Neuronal stem cell (in vitro differentiated cells): ENCODE data around the gene ARHGAP28.

Experiments used
- DNase-seq: peaks from one replicate; pipeline ENCODE4 v3.0.0-alpha.2; 2013; ENCODE audit warnings: low spot score
- H2AFZ ChIP-seq: one replicate; pipeline ENCODE4 v1.6.1; 2013; ENCODE audit warnings: mild to moderate bottlenecking, low read length, inconsistent platforms
- H2AK5ac ChIP-seq: 2 replicates; pipeline ENCODE4 v1.6.1; 2013; ENCODE audit warnings: low read depth, mild to moderate bottlenecking, inconsistent platforms, low read length, moderate library complexity, mixed read lengths
- H2BK120ac ChIP-seq: 2 replicates; pipeline ENCODE4 v1.6.1; 2013; ENCODE audit warnings: low read depth, mild to moderate bottlenecking, inconsistent platforms, low read length, moderate library complexity, mixed read lengths
- H2BK12ac ChIP-seq: one replicate; pipeline ENCODE4 v1.6.1; 2013; ENCODE audit warnings: low read length, inconsistent platforms
- H2BK15ac ChIP-seq: 2 replicates; pipeline ENCODE4 v1.6.1; 2013; ENCODE audit warnings: mild to moderate bottlenecking, low read length, inconsistent platforms, mixed read lengths
- H2BK5ac ChIP-seq: one replicate; pipeline ENCODE4 v1.6.1; 2013; ENCODE audit warnings: inconsistent platforms, mild to moderate bottlenecking, low read length, moderate library complexity
- H3K14ac ChIP-seq: one replicate; pipeline ENCODE4 v1.6.1; 2013; ENCODE audit warnings: low read length, inconsistent platforms
- H3K18ac ChIP-seq: 2 replicates; pipeline ENCODE4 v1.6.1; 2013; ENCODE audit warnings: low read length, inconsistent platforms
- H3K23ac ChIP-seq: 2 replicates; pipeline ENCODE4 v1.6.1; 2013; ENCODE audit warnings: low read depth, mild to moderate bottlenecking, mixed read lengths, low read length, inconsistent platforms; ENCODE audit not compliant: poor library complexity
- H3K27ac ChIP-seq: replicated peaks from 3 replicates; pipeline ENCODE4 v1.5.1; 2013; ENCODE audit warnings: low read length, inconsistent platforms
- H3K27me3 ChIP-seq, 3 experiments: 2 replicates each; pipeline ENCODE4 v1.6.1; 2013; ENCODE audit warnings: low read length in 3 of 3, mild to moderate bottlenecking in 2 of 3, inconsistent platforms in 1 of 3, low read depth in 1 of 3, mixed read lengths in 1 of 3, moderate library complexity in 1 of 3; ENCODE audit not compliant: control insufficient read depth in 3 of 3, insufficient read depth in 3 of 3
- H3K36me3 ChIP-seq, 2 donors: replicated peaks in 1 of 2; 2 replicates each; pipeline ENCODE4 v1.6.1; 2013; ENCODE audit warnings: low read length in 2 of 2; ENCODE audit not compliant: control insufficient read depth in 2 of 2, insufficient read depth in 2 of 2
- H3K4ac ChIP-seq: 2 replicates; pipeline ENCODE4 v1.6.1; 2013; ENCODE audit warnings: inconsistent platforms, mild to moderate bottlenecking, low read length, moderate library complexity
- H3K4me1 ChIP-seq, 2 donors: 1 replicate in 1 of 2; 2 replicates in 1 of 2; pipeline ENCODE4 v1.6.1; 2013; ENCODE audit warnings: low read length in 2 of 2, low read depth in 1 of 2; ENCODE audit not compliant: control insufficient read depth in 2 of 2, insufficient read depth in 1 of 2
- H3K4me2 ChIP-seq: one replicate; pipeline ENCODE4 v1.6.1; 2013; ENCODE audit warnings: mild to moderate bottlenecking, low read length, inconsistent platforms; ENCODE audit not compliant: insufficient read depth, poor library complexity, severe bottlenecking
- H3K4me3 ChIP-seq, 2 donors: 2 replicates each; pipeline ENCODE4 v1.5.1; 2013; ENCODE audit warnings: low read length in 2 of 2, mild to moderate bottlenecking in 2 of 2, inconsistent platforms in 1 of 2, moderate library complexity in 1 of 2
- H3K79me1 ChIP-seq: one replicate; pipeline ENCODE4 v1.6.1; 2013; ENCODE audit warnings: low read depth, mild to moderate bottlenecking, inconsistent platforms, low read length, moderate library complexity
- H3K9ac ChIP-seq: one replicate; pipeline ENCODE4 v1.6.1; 2013; ENCODE audit warnings: mild to moderate bottlenecking, low read depth, low read length, inconsistent platforms; ENCODE audit not compliant: poor library complexity
- H3K9me3 ChIP-seq, 2 donors: replicated peaks in 1 of 2; 2 replicates each; pipeline versions ENCODE3 to v1.6.1; 2013; ENCODE audit warnings: low read length in 2 of 2, mild to moderate bottlenecking in 2 of 2, inconsistent platforms in 1 of 2, low read depth in 1 of 2, mixed read lengths in 1 of 2, moderate library complexity in 1 of 2; ENCODE audit not compliant: control insufficient read depth in 2 of 2, insufficient read depth in 1 of 2
- H4K8ac ChIP-seq: one replicate; pipeline ENCODE4 v1.6.1; 2013; ENCODE audit warnings: low read depth, mild to moderate bottlenecking, inconsistent platforms, low read length, moderate library complexity
- H4K91ac ChIP-seq: one replicate; pipeline ENCODE4 v1.6.1; 2013; ENCODE audit warnings: low read length, low read depth, mild to moderate bottlenecking, inconsistent platforms; ENCODE audit not compliant: poor library complexity
- WGBS, 2 donors: extraction: QIAGEN DNeasy Blood & Tissue Kit; methylation state at CpG; one replicate each; pipeline ENCODE4 v1.1.7; 2013; ENCODE audit warnings: missing lambda C conversion rate in 2 of 2, mixed read lengths in 1 of 2; ENCODE audit not compliant: insufficient read length in 2 of 2, insufficient replicate concordance in 1 of 2; ENCODE audit errors: extremely low coverage in 2 of 2; 5-methylcytosine and 5-hydroxymethylcytosine counted together

The ARHGAP28 gene

GRCh38 chr18:6785411-6785810 lies 55.9 kb downstream of the ARHGAP28 start:
- Histone ChIP-seq H2BK5ac (no peak overlapping the region), H3K4me3 (no peak overlapping the region), H3K18ac (no peak overlapping the region), H2BK15ac (no peak overlapping the region), H4K8ac (no peak overlapping the region), H3K14ac (no peak overlapping the region), H3K4me2 (no peak overlapping the region), H3K4ac (no peak overlapping the region), H3K27ac (no peak overlapping the region), H3K4me1 (peaks cover 9 to 10% of the 10 kb centered on the region in 2 donors), H3K9me3 (peaks cover 0 to 7% of the 10 kb centered on the region in 2 donors), H2BK12ac (no peak overlapping the region), H2BK120ac (no peak overlapping the region), H2AK5ac (no peak overlapping the region), H4K91ac (no peak overlapping the region), H3K27me3 (no peaks in the 10 kb centered on the region), H3K36me3 (no peaks in the 10 kb centered on the region), H3K9ac (no peak overlapping the region), H3K79me1 (no peaks in the 10 kb centered on the region), H2AFZ (no peak overlapping the region), H3K23ac (no peak overlapping the region)
- WGBS, 2 donors = no CpG with 5 or more reads among the region's 3 CpGs
- DNase-seq = no peak

- DNase-seq = no peak
- Histone ChIP-seq H3K14ac (no peak overlapping the region), H2BK5ac (no peak overlapping the region)
These were observed 62.9 kb downstream of the ARHGAP28 start for GRCh38 chr18:6792391-6792790.

GRCh38 chr18:6793455-6793854 lies 63.9 kb downstream of the ARHGAP28 start:
- Histone ChIP-seq H3K27ac (no peak overlapping the region), H3K23ac (no peak overlapping the region), H3K9ac (no peak overlapping the region), H2BK12ac (no peak overlapping the region), H3K14ac (no peak overlapping the region), H3K4me3 (no peak overlapping the region), H2AK5ac (no peak overlapping the region), H3K36me3 (no peaks in the 10 kb centered on the region), H3K4me1 (no peaks in the 10 kb centered on the region), H3K18ac (no peak overlapping the region), H2BK5ac (no peak overlapping the region), H4K8ac (no peak overlapping the region), H2BK15ac (no peak overlapping the region), H3K4ac (no peak overlapping the region), H2AFZ (no peak overlapping the region), H3K9me3 (peaks cover 0 to 4% of the 10 kb centered on the region in 2 donors), H3K27me3 (no peaks in the 10 kb centered on the region), H3K79me1 (no peaks in the 10 kb centered on the region), H4K91ac (no peak overlapping the region), H2BK120ac (no peak overlapping the region), H3K4me2 (no peak overlapping the region)
- no CpG with 5 or more reads among the region's 5 CpGs for WGBS, 2 donors
- DNase-seq = no peak

More at GRCh38 chr18:6792391-6792790, 62.9 kb downstream of the ARHGAP28 start:
- Histone ChIP-seq H3K4me3 (no peak overlapping the region), H3K9me3 (peaks cover 0 to 7% of the 10 kb centered on the region in 2 donors), H2BK120ac (no peak overlapping the region), H4K91ac (no peak overlapping the region), H3K23ac (no peak overlapping the region), H3K4me2 (no peak overlapping the region), H3K27ac (no peak overlapping the region), H3K9ac (no peak overlapping the region), H3K27me3 (no peaks in the 10 kb centered on the region), H3K4ac (no peak overlapping the region), H4K8ac (no peak overlapping the region), H2AFZ (no peak overlapping the region), H2BK15ac (no peak overlapping the region), H2BK12ac (no peak overlapping the region), H3K18ac (no peak overlapping the region), H2AK5ac (no peak overlapping the region), H3K79me1 (no peaks in the 10 kb centered on the region), H3K36me3 (no peaks in the 10 kb centered on the region), H3K4me1 (no peaks in the 10 kb centered on the region)
- WGBS, 2 donors = no CpG with 5 or more reads among the region's 5 CpGs

- WGBS, 2 donors = no CpG with 5 or more reads among the region's 2 CpGs
These were observed 64.5 kb downstream of the ARHGAP28 start for GRCh38 chr18:6793986-6794385.

More at GRCh38 chr18:6793986-6794385, 64.5 kb downstream of the ARHGAP28 start:
- H2BK120ac ChIP-seq = no peak overlapping the region
- no peak overlapping the region for H4K91ac ChIP-seq
- no peak overlapping the region for H3K4me3 ChIP-seq
- no peak overlapping the region for H3K9ac ChIP-seq
- H2BK12ac ChIP-seq = no peak overlapping the region
- no peak overlapping the region for H2AFZ ChIP-seq
- no peaks in the 10 kb centered on the region for H3K79me1 ChIP-seq
- H3K4me2 ChIP-seq = no peak overlapping the region
- no peaks in the 10 kb centered on the region for H3K36me3 ChIP-seq
- no peak overlapping the region for H2BK15ac ChIP-seq
- no peak overlapping the region for H4K8ac ChIP-seq
- no peak overlapping the region for H3K4ac ChIP-seq
- H3K23ac ChIP-seq = no peak overlapping the region
- no peak overlapping the region for H3K27ac ChIP-seq
- no peak for DNase-seq
- H3K18ac ChIP-seq = no peak overlapping the region
- no peak overlapping the region for H2BK5ac ChIP-seq
- H3K4me1 ChIP-seq = no peaks in the 10 kb centered on the region
- H3K27me3 ChIP-seq = no peaks in the 10 kb centered on the region
- H3K9me3 ChIP-seq = peaks cover 0 to 1% of the 10 kb centered on the region in 2 donors
- H3K14ac ChIP-seq = no peak overlapping the region
- no peak overlapping the region for H2AK5ac ChIP-seq
